Keratinocyte (primary cell): ENCODE measurements around the gene EXT2.

Source experiments
- CTCF ChIP-seq, 3 experiments: IDR thresholded peaks in 1 of 3; conservative IDR thresholded peaks in 1 of 3; optimal IDR thresholded peaks in 1 of 3; 2 replicates in 2 of 3; 3 replicates in 1 of 3; pipeline versions ENCODE3 to v1.5.1; 2011; ENCODE audit warnings: low read length in 3 of 3, mild to moderate bottlenecking in 3 of 3, moderate library complexity in 2 of 3, control low read depth in 1 of 3, inconsistent platforms in 1 of 3; ENCODE audit not compliant: insufficient read depth in 2 of 3; ENCODE audit errors: extremely low read depth in 1 of 3
- EZH2 ChIP-seq: IDR thresholded peaks from one replicate; pipeline ENCODE4 v1.6.1; 2012; ENCODE audit warnings: inconsistent platforms, mild to moderate bottlenecking, low read length, moderate library complexity

- TF ChIP-seq CTCF (optimal IDR thresholded peaks at IDR 0.05 in 1 of 3, IDR thresholded peaks at IDR 0.05 in 1 of 3, conservative IDR thresholded peaks at IDR 0.05 in 1 of 3; ENCODE audit: extremely low read depth in 1 of 3, insufficient read depth in 2 of 3, low read length in 3 of 3) = peak; percentile 70 to 96 (median 90)
- TF ChIP-seq EZH2 = no peak
Observed at GRCh38 chr11:44095506-44096359, at the start of gene EXT2.
